Esophagus (tissue), 2 donors: Measurements from ENCODE around the gene NOC4L. TPM values are rescaled to one million over a fixed set of nuclear protein-coding genes. Genes with fewer than 3 reads are reported as not detected.
"Not testable (repeated sequence)": the region's sequence is repeated elsewhere in the genome, so short reads cannot be mapped to it uniquely, and the experiment has no call there.

Source experiments
- H3K27ac ChIP-seq, 2 donors: one replicate each; pipeline ENCODE4 v1.5.1; 2013; ENCODE audit warnings: low read depth in 2 of 2, mild to moderate bottlenecking in 2 of 2, inconsistent platforms in 1 of 2, low read length in 1 of 2, moderate library complexity in 1 of 2
- H3K27me3 ChIP-seq, 2 donors: one replicate each; pipeline ENCODE4 v1.6.1; 2013; ENCODE audit warnings: low read length in 2 of 2, control low read depth in 1 of 2, mild to moderate bottlenecking in 1 of 2; ENCODE audit not compliant: insufficient read depth in 2 of 2, control insufficient read depth in 1 of 2
- H3K36me3 ChIP-seq, 2 donors: one replicate each; pipeline ENCODE4 v1.6.1; 2013; ENCODE audit warnings: low read length in 1 of 2; ENCODE audit not compliant: control insufficient read depth in 2 of 2, insufficient read depth in 2 of 2
- H3K4me1 ChIP-seq, 2 donors: one replicate each; pipeline ENCODE4 v1.6.1; 2013; ENCODE audit warnings: low read length in 1 of 2; ENCODE audit not compliant: control insufficient read depth in 2 of 2, insufficient read depth in 2 of 2
- H3K4me3 ChIP-seq, 2 donors: one replicate each; pipeline ENCODE4 v1.5.1; 2013; ENCODE audit warnings: low read length in 2 of 2, mild to moderate bottlenecking in 2 of 2, low read depth in 1 of 2, moderate library complexity in 1 of 2
- H3K9me3 ChIP-seq, 2 donors: one replicate each; pipeline ENCODE4 v1.6.1; 2013; ENCODE audit warnings: mild to moderate bottlenecking in 2 of 2, low read depth in 1 of 2, low read length in 1 of 2, moderate library complexity in 1 of 2; ENCODE audit not compliant: control insufficient read depth in 2 of 2, insufficient read depth in 1 of 2
- WGBS, 2 donors: extraction: QIAGEN DNeasy Blood & Tissue Kit; methylation state at CpG; one replicate each; pipeline ENCODE4 v1.1.7; 2013; 5-methylcytosine and 5-hydroxymethylcytosine counted together
- polyA plus RNA-seq, 2 donors: library from polyadenylated mRNA; stranded (reverse); fragments of 200-250 nt; gene quantifications; one replicate each; pipeline ENCODE4 v1.2.3, GENCODE V29; 2013
- donor health status: healthy with polysubstance abuse.
- donor health status: Bipolar disorder and iron deficiency.

Gene NOC4L
- polyA plus RNA-seq, 2 donors: 20.6 to 22.7 TPM

GRCh38 chr12:132146772-132147422 lies 2.6 kb downstream of the NOC4L start:
- Histone ChIP-seq H3K27me3 (no peaks in the 10 kb centered on the region), H3K36me3 (peaks cover 3 to 24% of the 10 kb centered on the region in 2 donors), H3K4me1 (peaks cover 6 to 21% of the 10 kb centered on the region in 2 donors), H3K9me3 (no peaks in the 10 kb centered on the region), H3K4me3 (no peak overlapping the region), H3K27ac (no peak overlapping the region)
- 87 to 89% methylated on average over 19 of the region's 19 CpGs for WGBS, 2 donors

- no peaks in the 10 kb centered on the region for H3K9me3 ChIP-seq
Measured at GRCh38 chr12:132147423-132148367, 3.4 kb downstream of the NOC4L start.

DNA sequence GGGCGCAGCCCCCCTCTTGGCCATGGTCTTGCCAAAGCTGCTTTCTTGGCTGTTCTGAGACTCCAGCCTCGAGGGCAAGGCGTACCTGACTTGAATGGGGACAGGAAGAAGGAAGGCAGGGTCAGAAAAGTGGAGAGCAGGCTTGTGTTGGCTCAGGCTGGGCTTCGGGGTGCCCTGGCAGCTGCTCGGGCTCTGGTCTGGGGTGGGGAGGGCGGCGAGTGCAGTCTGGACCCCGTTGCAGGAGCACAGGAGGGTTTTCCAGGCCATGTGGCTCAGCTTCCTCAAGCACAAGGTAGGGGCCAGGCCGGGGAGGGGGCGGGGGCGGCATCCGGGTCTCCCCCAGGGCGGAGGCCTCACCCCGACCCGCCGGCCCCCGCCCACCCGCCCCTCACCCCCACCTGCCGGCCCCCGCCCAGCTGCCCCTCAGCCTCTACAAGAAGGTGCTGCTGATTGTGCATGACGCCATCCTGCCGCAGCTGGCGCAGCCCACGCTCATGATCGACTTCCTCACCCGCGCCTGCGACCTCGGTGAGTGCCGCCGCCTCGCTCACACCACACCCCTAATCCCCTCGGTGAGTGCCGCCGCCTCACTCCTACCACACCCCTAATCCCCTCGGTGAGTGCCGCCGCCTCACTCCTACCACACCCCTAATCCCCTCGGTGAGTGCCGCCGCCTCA lies 4.2 kb downstream of the NOC4L start:
- peaks cover 2 to 11% of the 10 kb centered on the region in 2 donors for H3K4me1 ChIP-seq
- peaks cover 8 to 22% of the 10 kb centered on the region in 2 donors for H3K36me3 ChIP-seq
- no peaks in the 10 kb centered on the region for H3K27me3 ChIP-seq
- H3K9me3 ChIP-seq: no peaks in the 10 kb centered on the region
- 87 to 88% methylated on average over 17 to 35 of the region's 41 CpGs for WGBS, 2 donors
- no peak overlapping the region for H3K4me3 ChIP-seq
- H3K27ac ChIP-seq: no peak overlapping the region

More at GRCh38 chr12:132147423-132148367, 3.4 kb downstream of the NOC4L start:
- peaks cover 8 to 22% of the 10 kb centered on the region in 2 donors for H3K36me3 ChIP-seq
- H3K27me3 ChIP-seq: no peaks in the 10 kb centered on the region
- peaks cover 2 to 16% of the 10 kb centered on the region in 2 donors for H3K4me1 ChIP-seq
- H3K4me3 ChIP-seq: no peak overlapping the region
- 89 to 90% methylated on average over 36 to 38 of the region's 38 CpGs for WGBS, 2 donors
- no peak overlapping the region for H3K27ac ChIP-seq

GRCh38 chr12:132149526-132149925 lies 5.3 kb downstream of the NOC4L start:
- peaks cover 8 to 22% of the 10 kb centered on the region in 2 donors for H3K36me3 ChIP-seq
- H3K9me3 ChIP-seq, H3K4me3 ChIP-seq, H3K27me3 ChIP-seq, H3K27ac ChIP-seq: not testable (repeated sequence)
- 90% methylated on average over 23 of the region's 32 CpGs; no CpG with 5 or more reads in 1 of the 2 donors for WGBS, 2 donors
- peaks cover 2 to 18% of the 10 kb centered on the region in 2 donors for H3K4me1 ChIP-seq

DNA sequence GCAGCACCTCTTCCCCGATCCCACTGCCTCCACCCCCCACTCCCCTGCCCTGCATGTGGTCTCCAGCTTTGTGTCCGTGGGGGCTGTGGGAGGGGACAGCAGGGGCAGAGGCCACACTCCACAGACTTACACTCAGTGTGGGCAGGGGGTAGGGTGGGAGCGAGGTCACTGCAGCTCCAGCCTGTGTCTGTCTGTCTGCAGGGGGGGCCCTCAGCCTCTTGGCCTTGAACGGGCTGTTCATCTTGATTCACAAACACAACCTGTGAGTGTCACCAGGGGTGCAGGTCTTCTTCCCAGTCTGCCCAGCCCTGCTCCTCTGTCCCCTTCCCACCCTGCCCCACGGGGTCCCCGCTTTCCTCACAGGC lies 6.5 kb downstream of the NOC4L start:
- H3K9me3 ChIP-seq: peaks cover 0 to 3% of the 10 kb centered on the region in 2 donors
- H3K4me3 ChIP-seq: no peak overlapping the region
- H3K36me3 ChIP-seq: peaks cover 8 to 22% of the 10 kb centered on the region in 2 donors
- WGBS, 2 donors: 87 to 89% methylated on average over 6 of the region's 6 CpGs
- peaks cover 0 to 9% of the 10 kb centered on the region in 2 donors for H3K4me1 ChIP-seq
- no peak overlapping the region for H3K27ac ChIP-seq
- no peaks in the 10 kb centered on the region for H3K27me3 ChIP-seq

DNA sequence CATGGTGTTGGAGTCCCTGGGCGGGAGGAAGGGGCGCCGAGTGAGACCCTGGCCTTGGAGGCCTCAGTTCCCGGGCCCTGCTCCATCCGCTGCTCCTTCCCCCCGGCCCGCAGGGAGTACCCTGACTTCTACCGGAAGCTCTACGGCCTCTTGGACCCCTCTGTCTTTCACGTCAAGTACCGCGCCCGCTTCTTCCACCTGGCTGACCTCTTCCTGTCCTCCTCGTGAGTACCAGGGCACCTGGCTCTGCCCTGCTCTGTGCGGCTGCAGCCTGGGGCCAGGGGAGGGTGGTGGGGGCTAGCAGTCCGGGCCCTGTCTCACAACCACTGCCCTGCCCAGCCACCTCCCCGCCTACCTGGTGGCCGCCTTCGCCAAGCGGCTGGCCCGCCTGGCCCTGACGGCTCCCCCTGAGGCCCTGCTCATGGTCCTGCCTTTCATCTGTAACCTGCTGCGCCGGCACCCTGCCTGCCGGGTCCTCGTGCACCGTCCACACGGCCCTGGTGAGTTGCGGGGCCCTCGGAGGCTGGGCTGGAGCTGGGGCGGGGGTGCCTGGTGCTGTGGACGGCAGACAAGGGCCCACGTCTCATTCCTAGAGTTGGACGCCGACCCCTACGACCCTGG lies 7.0 kb downstream of the NOC4L start:
- H3K27me3 ChIP-seq: no peaks in the 10 kb centered on the region
- peaks cover 0 to 4% of the 10 kb centered on the region in 2 donors for H3K9me3 ChIP-seq
- no peak overlapping the region for H3K27ac ChIP-seq
- no peak overlapping the region for H3K4me3 ChIP-seq
- peaks cover 0 to 9% of the 10 kb centered on the region in 2 donors for H3K4me1 ChIP-seq
- H3K36me3 ChIP-seq: peaks cover 8 to 26% of the 10 kb centered on the region in 2 donors
- WGBS, 2 donors: 92% methylated on average over 36 of the region's 36 CpGs

DNA sequence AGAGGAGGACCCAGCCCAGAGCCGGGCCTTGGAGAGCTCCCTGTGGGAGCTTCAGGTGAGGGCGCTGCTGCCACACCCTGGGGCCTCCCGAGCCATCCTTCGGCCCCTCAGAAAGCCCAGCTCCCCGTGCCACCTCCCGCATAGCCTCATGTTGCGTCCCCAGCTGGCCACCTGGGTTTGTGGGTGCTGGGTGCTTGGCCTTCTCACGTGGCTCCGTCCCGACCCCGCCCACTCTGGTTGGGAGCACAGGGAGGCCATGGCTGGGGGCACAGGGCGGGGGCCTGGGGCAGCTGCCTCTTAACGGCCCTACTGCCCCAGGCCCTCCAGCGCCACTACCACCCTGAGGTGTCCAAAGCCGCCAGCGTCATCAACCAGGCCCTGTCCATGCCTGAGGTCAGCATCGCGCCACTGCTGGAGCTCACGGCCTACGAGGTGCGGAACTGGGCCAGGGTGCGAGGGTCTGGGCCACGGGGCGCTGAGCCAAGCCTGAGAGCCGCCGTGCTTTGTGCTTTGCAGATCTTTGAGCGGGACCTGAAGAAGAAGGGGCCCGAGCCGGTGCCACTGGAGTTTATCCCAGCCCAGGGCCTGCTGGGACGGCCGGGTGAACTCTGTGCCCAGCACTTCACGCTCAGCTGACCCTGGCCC lies 7.6 kb downstream of the NOC4L start:
- Histone ChIP-seq H3K27me3 (no peaks in the 10 kb centered on the region), H3K36me3 (peaks cover 8 to 32% of the 10 kb centered on the region in 2 donors), H3K4me1 (peaks cover 0 to 9% of the 10 kb centered on the region in 2 donors), H3K4me3 (no peak overlapping the region), H3K9me3 (peaks cover 0 to 8% of the 10 kb centered on the region in 2 donors), H3K27ac (no peak overlapping the region)
- 88 to 90% methylated on average over 32 of the region's 32 CpGs for whole genome bisulfite sequencing, 2 donors

GRCh38 chr12:132152411-132152821 lies 8.2 kb downstream of the NOC4L start:
- no peak overlapping the region for H3K27ac ChIP-seq
- no peak overlapping the region for H3K4me3 ChIP-seq
- WGBS, 2 donors: 90 to 95% methylated on average over 9 of the region's 9 CpGs
- peaks cover 0 to 9% of the 10 kb centered on the region in 2 donors for H3K4me1 ChIP-seq
- H3K27me3 ChIP-seq: no peaks in the 10 kb centered on the region
- H3K9me3 ChIP-seq: peaks cover 0 to 11% of the 10 kb centered on the region in 2 donors
- peaks cover 8 to 37% of the 10 kb centered on the region in 2 donors for H3K36me3 ChIP-seq
